ENCODE data around the gene PMM2.
"Not testable (repeated sequence)": the region's sequence is repeated elsewhere in the genome, so short reads cannot be mapped to it uniquely, and the experiment has no call there.

PMM2 gene

DNA sequence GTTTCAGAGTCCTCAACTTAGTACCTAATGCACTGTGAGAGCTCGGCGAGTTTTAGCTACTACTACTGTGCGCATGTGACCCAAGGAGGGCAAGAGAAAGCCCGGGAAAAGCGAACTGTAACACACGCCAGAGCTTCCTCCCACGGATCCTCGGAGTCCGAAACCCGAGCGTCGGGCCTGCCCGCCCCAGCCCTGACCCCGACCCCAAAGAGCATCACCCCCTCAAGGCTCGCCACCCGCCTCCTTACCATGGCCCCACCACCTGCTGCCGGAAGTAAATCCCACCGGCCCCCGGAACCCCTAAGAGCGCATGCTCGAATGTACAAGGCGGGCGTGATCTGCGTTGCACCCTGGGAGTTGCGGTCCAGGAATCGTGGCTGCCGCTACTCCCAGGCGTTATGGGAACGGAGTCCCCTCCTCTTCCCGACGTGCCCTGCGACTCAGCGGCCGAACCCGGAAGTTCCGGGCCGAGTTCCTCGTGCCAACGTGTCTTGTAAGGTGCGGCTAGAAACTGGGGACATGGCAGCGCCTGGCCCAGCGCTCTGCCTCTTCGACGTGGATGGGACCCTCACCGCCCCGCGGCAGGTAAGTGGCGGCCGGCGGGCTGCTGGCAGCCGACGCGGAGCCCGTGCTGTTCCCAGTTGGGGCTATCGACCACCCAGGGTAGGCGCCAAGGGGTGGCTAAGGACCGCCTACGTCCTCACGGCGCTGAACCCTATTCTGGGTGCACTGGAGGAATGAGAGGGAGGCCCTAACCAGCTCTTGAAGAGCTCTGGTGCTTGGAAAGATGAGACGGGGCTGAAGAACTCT is at the start of gene PMM2, which contains the start of gene TMEM186:
TSS of gene PMM2 (plus strand) at position 476 of the 810 bp plus-strand sequence. CDS start at position 520, 44 bp downstream.
TSS of gene TMEM186 (minus strand) at position 276 of the 810 bp plus-strand sequence. CDS start at position 251, 25 bp downstream.
- DNase-seq (ENCODE audit: low read depth) = peak; percentile 91

DNA sequence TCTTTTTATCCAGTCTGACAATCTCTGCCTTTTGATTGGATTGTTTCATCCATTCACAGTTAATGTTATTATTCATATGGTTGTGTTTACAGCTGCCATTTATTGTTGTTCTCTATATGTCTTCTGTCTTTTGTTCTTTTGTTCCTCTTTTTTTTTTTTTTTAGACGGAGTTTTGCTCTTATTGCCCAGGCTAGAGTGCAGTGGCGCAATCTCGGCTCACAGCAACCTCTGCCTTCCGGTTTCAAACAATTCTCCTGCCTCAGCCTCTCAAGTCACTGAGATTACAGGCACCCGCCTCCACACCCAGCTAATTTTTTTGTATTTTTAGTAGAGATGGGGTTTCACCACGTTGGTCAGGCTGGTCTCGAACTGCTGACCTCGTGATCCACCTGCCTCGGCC is 48.7 kb upstream of the PMM2 start:
- not testable (repeated sequence) for H3K4me3 ChIP-seq (ENCODE audit: low read depth, low read length); DNase-seq (ENCODE audit: low read depth)

More for the DNA sequence above, at the start of gene PMM2, which contains the start of gene TMEM186:
- TF ChIP-seq, protein P1, sequence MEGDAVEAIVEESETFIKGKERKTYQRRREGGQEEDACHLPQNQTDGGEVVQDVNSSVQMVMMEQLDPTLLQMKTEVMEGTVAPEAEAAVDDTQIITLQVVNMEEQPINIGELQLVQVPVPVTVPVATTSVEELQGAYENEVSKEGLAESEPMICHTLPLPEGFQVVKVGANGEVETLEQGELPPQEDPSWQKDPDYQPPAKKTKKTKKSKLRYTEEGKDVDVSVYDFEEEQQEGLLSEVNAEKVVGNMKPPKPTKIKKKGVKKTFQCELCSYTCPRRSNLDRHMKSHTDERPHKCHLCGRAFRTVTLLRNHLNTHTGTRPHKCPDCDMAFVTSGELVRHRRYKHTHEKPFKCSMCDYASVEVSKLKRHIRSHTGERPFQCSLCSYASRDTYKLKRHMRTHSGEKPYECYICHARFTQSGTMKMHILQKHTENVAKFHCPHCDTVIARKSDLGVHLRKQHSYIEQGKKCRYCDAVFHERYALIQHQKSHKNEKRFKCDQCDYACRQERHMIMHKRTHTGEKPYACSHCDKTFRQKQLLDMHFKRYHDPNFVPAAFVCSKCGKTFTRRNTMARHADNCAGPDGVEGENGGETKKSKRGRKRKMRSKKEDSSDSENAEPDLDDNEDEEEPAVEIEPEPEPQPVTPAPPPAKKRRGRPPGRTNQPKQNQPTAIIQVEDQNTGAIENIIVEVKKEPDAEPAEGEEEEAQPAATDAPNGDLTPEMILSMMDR (IDR thresholded peaks at IDR 0.05; ENCODE audit: control insufficient read depth, extremely low read depth, insufficient read depth) = no peak
- H3K4me3 ChIP-seq (ENCODE audit: low read depth, low read length) = peak within 1 kb of the TSS; percentile 91

DNA sequence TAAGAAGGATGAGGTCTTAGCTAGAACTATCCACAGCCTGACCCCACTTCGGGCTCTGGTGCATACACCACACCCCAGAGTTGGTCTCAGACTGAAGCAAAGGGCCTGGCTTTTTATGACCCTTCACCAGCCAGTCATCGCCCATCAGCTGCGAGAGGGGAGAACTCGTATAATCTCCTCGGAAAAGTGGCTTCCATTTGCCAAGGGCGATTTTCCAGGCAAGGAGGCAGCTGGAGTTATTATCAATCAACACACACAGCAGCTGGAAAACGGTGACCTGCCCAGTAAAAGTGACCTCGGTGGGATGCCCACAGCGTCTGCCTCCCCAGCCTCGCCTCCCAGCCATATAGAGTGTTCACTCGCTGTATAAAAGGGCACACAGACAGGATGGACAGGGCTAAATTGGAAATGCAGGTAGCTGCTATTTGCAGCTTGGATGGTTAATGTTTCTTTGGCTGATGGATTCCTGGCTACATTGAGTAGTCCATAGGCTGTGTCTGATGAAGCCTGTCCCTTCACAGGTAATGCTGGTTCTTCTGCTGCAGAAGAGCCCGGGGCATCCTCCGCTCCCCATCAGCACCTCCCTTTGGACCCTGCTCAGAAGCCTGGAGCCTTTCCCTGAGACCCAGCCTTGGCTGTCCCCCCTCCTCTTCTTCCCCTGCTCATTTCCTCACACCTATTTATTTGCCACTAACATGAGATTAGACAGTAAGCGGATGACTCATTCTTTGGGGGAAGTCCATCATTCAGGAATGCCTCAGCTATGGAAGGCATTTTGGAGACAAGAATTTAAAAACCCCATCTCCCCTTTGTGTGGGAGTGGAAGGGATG is 45.9 kb upstream of the PMM2 start:
- no peak overlapping the region for H3K4me3 ChIP-seq (ENCODE audit: low read depth, low read length)
- TF ChIP-seq, protein P1 (IDR thresholded peaks at IDR 0.05; ENCODE audit: control insufficient read depth, extremely low read depth, insufficient read depth) = no peak
- DNase-seq (ENCODE audit: low read depth) = no peak

DNA sequence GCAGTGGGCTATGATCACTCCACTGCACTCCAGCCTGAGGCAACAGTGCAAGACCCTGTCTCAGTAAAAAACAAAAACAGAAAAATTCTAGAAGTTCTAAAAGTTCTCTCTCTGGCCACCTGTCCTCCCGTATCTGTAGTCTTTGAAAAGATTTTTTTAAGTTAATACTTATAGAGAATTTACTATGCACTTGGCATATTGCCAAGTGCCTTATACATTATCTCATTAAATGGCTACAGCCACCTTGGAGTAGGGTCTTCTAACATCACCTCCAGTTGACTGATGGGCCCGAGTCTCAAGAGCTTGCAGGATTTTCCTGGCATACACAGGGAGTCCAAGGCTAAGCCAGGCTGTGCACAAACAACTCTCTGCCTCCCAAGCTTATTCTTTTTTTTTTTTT is 44.9 kb upstream of the PMM2 start:
- DNase-seq (ENCODE audit: low read depth) = no peak
- no peak overlapping the region for H3K4me3 ChIP-seq (ENCODE audit: low read depth, low read length)
- TF ChIP-seq, protein P1 (IDR thresholded peaks at IDR 0.05; ENCODE audit: control insufficient read depth, extremely low read depth, insufficient read depth) = no peak

DNA sequence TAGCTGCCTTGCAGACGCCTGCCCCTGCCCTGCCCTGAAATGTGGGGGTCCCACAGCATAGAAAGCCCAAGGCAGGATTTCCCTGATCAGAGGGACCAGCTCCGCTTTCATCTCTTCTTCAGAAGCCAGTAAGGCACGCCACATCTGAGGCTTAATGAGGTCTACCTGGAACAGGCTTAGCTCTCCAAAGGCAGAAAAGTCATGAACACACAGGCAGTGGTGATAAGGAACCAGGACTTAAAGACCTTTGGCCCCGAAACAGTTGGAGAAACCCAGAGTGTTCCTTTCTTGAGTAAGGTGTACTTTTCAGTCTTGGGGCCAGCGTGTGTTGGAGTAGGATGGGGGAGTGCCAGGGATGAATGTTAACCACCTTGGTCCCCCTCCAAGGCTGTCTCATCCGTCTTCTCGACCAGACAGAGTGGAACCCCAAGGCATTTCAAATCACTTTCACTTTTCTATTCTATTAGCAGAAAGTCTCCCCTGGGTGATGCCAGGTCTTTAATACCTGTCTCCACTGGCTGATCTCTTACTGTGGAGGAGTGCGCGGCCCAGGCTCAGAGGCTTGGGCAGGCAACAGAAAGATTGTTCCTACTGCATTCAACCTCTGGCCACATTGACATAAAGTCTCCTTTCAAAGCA is 44.1 kb upstream of the PMM2 start:
- TF ChIP-seq, protein P1 (IDR thresholded peaks at IDR 0.05; ENCODE audit: control insufficient read depth, extremely low read depth, insufficient read depth) = no peak
- no peak for DNase-seq (ENCODE audit: low read depth)
- no peak overlapping the region for H3K4me3 ChIP-seq (ENCODE audit: low read depth, low read length)

DNA sequence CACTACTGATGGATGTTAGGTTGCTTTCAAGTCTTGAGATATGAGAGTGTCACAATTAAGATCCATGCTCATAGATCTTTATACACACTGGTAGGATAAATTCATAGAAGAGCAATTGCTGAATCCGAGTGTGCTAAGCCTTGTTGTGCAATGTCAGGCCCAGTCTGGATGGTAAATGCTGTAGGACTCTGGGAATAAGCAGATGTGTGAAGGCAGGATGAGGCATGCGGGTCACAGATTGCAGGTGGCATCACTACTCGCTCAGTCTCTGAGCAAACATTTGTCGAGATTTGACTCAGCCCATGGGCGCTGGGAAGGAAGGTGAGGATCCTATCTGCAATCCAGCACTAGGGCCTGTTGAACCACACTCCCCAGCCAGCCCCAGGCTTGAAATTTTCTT is 40.9 kb upstream of the PMM2 start:
- no peak for DNase-seq (ENCODE audit: low read depth)

More for the DNA sequence above, 40.9 kb upstream of the PMM2 start:
- TF ChIP-seq, protein P1 (IDR thresholded peaks at IDR 0.05; ENCODE audit: control insufficient read depth, extremely low read depth, insufficient read depth) = no peak
- H3K4me3 ChIP-seq (ENCODE audit: low read depth, low read length) = no peak overlapping the region

Data from LNCaP clone FGC (cell line).